MM.1S (cell line): ENCODE data around the gene ALDOB.

Experiments used
- CTCF ChIP-seq: fragments of 300-600 bp; sonication (generic); IDR thresholded peaks from 2 replicates; pipeline ENCODE4 v1.5.1; 2016; ENCODE audit warnings: antibody characterized with exemption, low read length, mixed read lengths
- EZH2 ChIP-seq: fragments of 300-600 bp; sonication (generic); optimal IDR thresholded peaks from 2 replicates; pipeline ENCODE3; 2017; ENCODE audit warnings: low read depth, mild to moderate bottlenecking, antibody characterized with exemption, low read length, mixed read lengths

GRCh38 chr9:101448680-101449070 lies 13.1 kb upstream of the ALDOB start:
- TF ChIP-seq CTCF, result no peak
- TF ChIP-seq EZH2, result no peak
